MCF 10A (cell line): Measurements from ENCODE around the gene RBM5. TPM values are rescaled to one million over a fixed set of nuclear protein-coding genes. Genes with fewer than 3 reads are reported as not detected.
A peak's percentile ranks its signal among the peaks of the same experiment; 100 is the strongest.

Experiments used
- BruUV-seq: library from RNA; stranded (reverse); fragments of 400-500 nt; replicated peaks from 2 replicates; lab custom pipeline; 2021; lab: Mats Ljungman, UMichigan
- CTCF ChIA-PET: fragments of 300-600 bp; sonication (Branson Sonifier 250); formaldehyde crosslinking; extraction: SDS; loops from one replicate; lab custom pipeline; 2021; ENCODE audit warnings: antibody characterized with exemption, inconsistent platforms; lab: Yijun Ruan, JAX
- POLR2A ChIA-PET: fragments of 300-600, 350-650 bp; sonication (Branson Sonifier 250); formaldehyde crosslinking; extraction: SDS; loops from one replicate; lab custom pipeline; 2020; ENCODE audit warnings: antibody characterized with exemption, inconsistent platforms; lab: Yijun Ruan, JAX
- DNase-seq: peaks from one replicate; pipeline ENCODE4 v3.0.0-alpha.2; 2018; ENCODE audit not compliant: unreplicated experiment
- H3K27ac Mint-ChIP-seq: one replicate; pipeline ENCODE4 v1.8.0; 2022; ENCODE audit warnings: mild to moderate bottlenecking, low read depth, mixed read lengths; ENCODE audit not compliant: unreplicated experiment
- H3K27me3 Mint-ChIP-seq: one replicate; pipeline ENCODE4 v1.8.0; 2022; ENCODE audit warnings: mixed read lengths; ENCODE audit not compliant: insufficient read depth, unreplicated experiment
- H3K36me3 Mint-ChIP-seq: one replicate; pipeline ENCODE4 v1.8.0; 2022; ENCODE audit warnings: mild to moderate bottlenecking, moderate library complexity, mixed read lengths; ENCODE audit not compliant: insufficient read depth, unreplicated experiment
- H3K4me1 Mint-ChIP-seq: one replicate; pipeline ENCODE4 v1.8.0; 2022; ENCODE audit warnings: mixed read lengths; ENCODE audit not compliant: insufficient read depth, unreplicated experiment
- H3K4me3 Mint-ChIP-seq: one replicate; pipeline ENCODE4 v1.8.0; 2022; ENCODE audit warnings: mild to moderate bottlenecking, moderate library complexity, mixed read lengths; ENCODE audit not compliant: unreplicated experiment
- H3K9me3 Mint-ChIP-seq: one replicate; pipeline ENCODE4 v1.8.0; 2022; ENCODE audit warnings: mixed read lengths; ENCODE audit not compliant: unreplicated experiment
- CTCF ChIP-seq: fragments of 200-600 bp; IDR thresholded peaks from one replicate; pipeline ENCODE4 v1.8.0; 2022; ENCODE audit warnings: antibody characterized with exemption, mild to moderate bottlenecking; ENCODE audit not compliant: unreplicated experiment
- intact Hi-C: fragments of 100-400 bp; cut with micrococcal nuclease; formaldehyde crosslinking; loops from 2 replicates; pipeline ENCODE4 v1.14.1; 2022
- total RNA-seq: library from RNA; stranded (reverse); gene quantifications from 2 replicates; pipeline ENCODE4 v1.2.3, GENCODE V29; 2022

Gene RBM5
- total RNA-seq, 1 experiment from 2014 or later, result 138 TPM

GRCh38 chr3:50164984-50165909 is 76.5 kb downstream of the RBM5 start:
- TF ChIP-seq CTCF, result no peak
- Mint-ChIP-seq H3K27me3 (no peaks in the 10 kb centered on the region), H3K9me3 (no peaks in the 10 kb centered on the region), H3K27ac (peak overlapping the region; percentile 82), H3K36me3 (peaks cover 29% of the 10 kb centered on the region), H3K4me3 (peak overlapping the region; percentile 57), H3K4me1 (peaks cover 77% of the 10 kb centered on the region)
- ChIA-PET POLR2A (interaction anchor here (0.5 to 3.1 kb wide), 14 partner anchors 7 to 1334 kb away, joined by 3 to 44 read pairs (median 4); partner anchors contain the start of gene DCAF1), CTCF (interaction anchor here (0.6 to 3.9 kb wide), 10 partner anchors 8 to 82 kb away, joined by 3 to 23 read pairs (median 4); no protein-coding TSS in a partner anchor)
- DNase-seq, result peak; percentile 53
- intact Hi-C loops, result no loop called here
- no TSS peak for BruUV-seq

- intact Hi-C loops, result no loop called here
- peaks cover 21% of the 10 kb centered on the region for H3K36me3 Mint-ChIP-seq
- peak overlapping the region; percentile 41 for H3K4me3 Mint-ChIP-seq
- ChIA-PET POLR2A (interaction anchor here (0.5 to 3.1 kb wide), 10 partner anchors 8 to 266 kb away, joined by 3 to 44 read pairs (median 4); no protein-coding TSS in a partner anchor), CTCF (interaction anchor here (0.9 to 3.9 kb wide), 3 partner anchors 14 to 45 kb away, joined by 3 to 23 read pairs (median 13); no protein-coding TSS in a partner anchor)
- H3K9me3 Mint-ChIP-seq, result no peaks in the 10 kb centered on the region
- no peak for DNase-seq
- BruUV-seq, result no TSS peak
- no peak for TF ChIP-seq CTCF
- peaks cover 82% of the 10 kb centered on the region for H3K4me1 Mint-ChIP-seq
- peak overlapping the region; percentile 82 for H3K27ac Mint-ChIP-seq
- no peaks in the 10 kb centered on the region for H3K27me3 Mint-ChIP-seq
These were observed 77.3 kb downstream of the RBM5 start for GRCh38 chr3:50165910-50166538.

- no peak for TF ChIP-seq CTCF
- no peak for DNase-seq
- peak overlapping the region; percentile 39 for H3K4me3 Mint-ChIP-seq
These were observed 77.9 kb downstream of the RBM5 start for GRCh38 chr3:50166620-50167019.

More at GRCh38 chr3:50166620-50167019, 77.9 kb downstream of the RBM5 start:
- H3K27me3 Mint-ChIP-seq, result no peaks in the 10 kb centered on the region
- intact Hi-C loops, result no loop called here
- POLR2A ChIA-PET, result interaction anchor here (1.4 to 2.3 kb wide), 3 partner anchors 9 to 16 kb away, joined by 5 to 15 read pairs (median 12); no protein-coding TSS in a partner anchor
- peaks cover 15% of the 10 kb centered on the region for H3K36me3 Mint-ChIP-seq
- peak overlapping the region; percentile 82 for H3K27ac Mint-ChIP-seq
- H3K9me3 Mint-ChIP-seq, result no peaks in the 10 kb centered on the region
- peaks cover 76% of the 10 kb centered on the region for H3K4me1 Mint-ChIP-seq
- CTCF ChIA-PET, result interaction anchor here (1.0 kb wide), 1 partner anchor 24 kb away, joined by 3 read pairs; no protein-coding TSS in a partner anchor
- no TSS peak for BruUV-seq
